GM12892 (cell line): Measurements from ENCODE around the gene DNTT. TPM values are rescaled to one million over a fixed set of nuclear protein-coding genes. Genes with fewer than 3 reads are reported as not detected.
A peak's percentile ranks its signal among the peaks of the same experiment; 100 is the strongest.

Experiments
- DNase-seq: peaks from one replicate; pipeline ENCODE4 v3.0.0; 2011; ENCODE audit not compliant: insufficient read length
- FAIRE-seq: peaks from 2 replicates; lab custom pipeline; 2011; peaks lifted over from hg19 to GRCh38; lab: Jason Lieb, UNC
- POLR2A ChIP-seq: IDR thresholded peaks from 2 replicates; pipeline ENCODE4 v1.6.1; 2011; ENCODE audit warnings: low read depth, low read length, control low read depth
- POLR2AphosphoS5 ChIP-seq: IDR thresholded peaks from 2 replicates; pipeline ENCODE4 v1.6.1; 2011; ENCODE audit warnings: low read depth, low read length, control low read depth
- TAF1 ChIP-seq: IDR thresholded peaks from 2 replicates; pipeline ENCODE4 v1.6.1; 2011; ENCODE audit warnings: low read depth, mild to moderate bottlenecking, control low read depth, low read length, borderline replicate concordance
- polyA plus RNA-seq: library from polyadenylated mRNA; unstranded; fragments of >200 nt; gene quantifications from one replicate; pipeline ENCODE4 v1.2.1, GENCODE V29; 2012; ENCODE audit warnings: missing spikeins, inconsistent platforms; ENCODE audit not compliant: missing spikeins

DNTT gene
- not detected for polyA plus RNA-seq

- TF ChIP-seq TAF1, result no peak
- no peak for TF ChIP-seq POLR2A
- TF ChIP-seq POLR2AphosphoS5, result no peak
- no peak for FAIRE-seq
These were observed at the start of gene DNTT for GRCh38 chr10:96304230-96304629. TSS of gene DNTT (plus strand) at chr10:96304434. CDS start at chr10:96304498, 64 bp downstream.

GRCh38 chr10:96254976-96255375 lies 49.3 kb upstream of the DNTT start:
- DNase-seq (no peak), FAIRE-seq (peak; percentile 48)
- no peak for TF ChIP-seq POLR2AphosphoS5
- no peak for TF ChIP-seq TAF1
- no peak for TF ChIP-seq POLR2A

More at GRCh38 chr10:96304230-96304629, at the start of gene DNTT:
- DNase-seq, result no peak

GRCh38 chr10:96255549-96256333 lies 48.5 kb upstream of the DNTT start:
- TF ChIP-seq POLR2AphosphoS5 (no peak), TAF1 (no peak), POLR2A (no peak)
- DNase-seq (no peak), FAIRE-seq (no peak)

- DNase-seq (no peak), FAIRE-seq (peak; percentile 62)
- no peak for TF ChIP-seq POLR2A
- TF ChIP-seq POLR2AphosphoS5, result no peak
- no peak for TF ChIP-seq TAF1
These were observed 46.3 kb upstream of the DNTT start for GRCh38 chr10:96257944-96258343.

- DNase-seq, result no peak
- TF ChIP-seq POLR2AphosphoS5 (no peak), POLR2A (no peak), TAF1 (no peak)
- FAIRE-seq, result no peak
These were observed 45.1 kb upstream of the DNTT start for GRCh38 chr10:96259150-96259549.

GRCh38 chr10:96260014-96260413 lies 44.2 kb upstream of the DNTT start:
- no peak for TF ChIP-seq POLR2A
- TF ChIP-seq TAF1, result no peak
- TF ChIP-seq POLR2AphosphoS5, result no peak
- DNase-seq, result no peak
- peak; percentile 78 for FAIRE-seq

- no peak for FAIRE-seq
- no peak for DNase-seq
- TF ChIP-seq POLR2AphosphoS5, result no peak
- no peak for TF ChIP-seq POLR2A
- TF ChIP-seq TAF1, result no peak
These were observed 43.1 kb upstream of the DNTT start for GRCh38 chr10:96261132-96261531.

GRCh38 chr10:96261930-96262329 lies 42.3 kb upstream of the DNTT start:
- FAIRE-seq, result peak; percentile 78
- no peak for DNase-seq
- TF ChIP-seq POLR2A (no peak), TAF1 (no peak), POLR2AphosphoS5 (no peak)

- DNase-seq, result no peak
- no peak for FAIRE-seq
- no peak for TF ChIP-seq POLR2A
These were observed 41.1 kb upstream of the DNTT start for GRCh38 chr10:96263176-96263575.

- peak; percentile 83 for FAIRE-seq
These were observed 40.6 kb upstream of the DNTT start for GRCh38 chr10:96263669-96264068.

GRCh38 chr10:96264938-96265337 lies 39.3 kb upstream of the DNTT start:
- no peak for FAIRE-seq
- no peak for DNase-seq

More at GRCh38 chr10:96263669-96264068, 40.6 kb upstream of the DNTT start:
- TF ChIP-seq TAF1 (no peak), POLR2AphosphoS5 (peak; percentile 44; the same call in 1 of the 2 replicates)
- no peak for DNase-seq

GRCh38 chr10:96266118-96266770 lies 38.0 kb upstream of the DNTT start:
- FAIRE-seq, result peak; percentile 9
- no peak for DNase-seq

More at GRCh38 chr10:96264938-96265337, 39.3 kb upstream of the DNTT start:
- TF ChIP-seq TAF1, result no peak
- no peak for TF ChIP-seq POLR2AphosphoS5
- no peak for TF ChIP-seq POLR2A

More at GRCh38 chr10:96266118-96266770, 38.0 kb upstream of the DNTT start:
- TF ChIP-seq POLR2A (no peak), TAF1 (no peak), POLR2AphosphoS5 (no peak)
